ENCODE measurements around the gene CPNE2.

GRCh38 chr16:57093666-57094564 lies 1.5 kb downstream of the CPNE2 start:
- TF ChIP-seq CTCF (IDR thresholded peaks at IDR 0.05) (no peak), POLR2AphosphoS5 (IDR thresholded peaks at IDR 0.05) (no peak)
